K562 (cell line): Measurements from ENCODE around the gene PACSIN1.

Source experiments
- CAMTA2 ChIP-seq: fragments of 250-450 bp; sonication (Bioruptor Pico); conservative IDR thresholded peaks from 2 replicates; pipeline ENCODE4 v1.5.1; 2022
- CC2D1A ChIP-seq: fragments of 450-650 bp; IDR thresholded peaks from 2 replicates; pipeline ENCODE4 v1.6.1; 2017; ENCODE audit warnings: mild to moderate bottlenecking
- HDAC3 ChIP-seq: fragments of 450-650 bp; IDR thresholded peaks from 2 replicates; pipeline ENCODE4 v1.6.1; 2018; ENCODE audit warnings: borderline replicate concordance, mild to moderate bottlenecking, moderate library complexity; ENCODE audit not compliant: partially characterized antibody
- HMGXB4 ChIP-seq: sonication (generic); formaldehyde crosslinking; IDR thresholded peaks from 2 replicates; pipeline ENCODE4 v1.8.1; 2023; ENCODE audit warnings: mild to moderate bottlenecking, missing genetic modification reagents
- JUND ChIP-seq, 2 experiments: IDR thresholded peaks; 2 replicates in 1 of 2; 3 replicates in 1 of 2; pipeline ENCODE4 v1.6.1; 2011; ENCODE audit warnings: borderline replicate concordance in 2 of 2, low read depth in 2 of 2, low read length in 2 of 2, improper control_type of control experiment in 1 of 2, missing biosample characterization in 1 of 2, missing genetic modification characterization in 1 of 2, missing genetic modification reagents in 1 of 2
- MEIS2 ChIP-seq: fragments of 450-650 bp; IDR thresholded peaks from 2 replicates; pipeline ENCODE4 v1.6.1; 2014; ENCODE audit warnings: mild to moderate bottlenecking; ENCODE audit not compliant: partially characterized antibody
- MXI1 ChIP-seq: IDR thresholded peaks from 2 replicates; pipeline ENCODE4 v1.6.1; 2011; ENCODE audit warnings: low read depth, mild to moderate bottlenecking, improper control_type of control experiment, low read length
- POLR2G ChIP-seq: fragments of 200-400 bp; formaldehyde crosslinking; IDR thresholded peaks from 2 replicates; pipeline ENCODE4 v1.6.1; 2017; ENCODE audit warnings: low read depth, mild to moderate bottlenecking, antibody characterized with exemption, low read length, moderate library complexity
- TF ChIP-seq, protein P1 (sequence below): fragments of 450-650 bp; IDR thresholded peaks from 2 replicates; pipeline ENCODE4 v1.6.1; 2016; ENCODE audit warnings: missing biosample characterization, missing genetic modification characterization
- TF ChIP-seq, protein P2 (sequence below): fragments of 450-650 bp; formaldehyde crosslinking; IDR thresholded peaks from 2 replicates; pipeline ENCODE4 v1.4.0; 2022; ENCODE audit warnings: mild to moderate bottlenecking, moderate library complexity
- TF ChIP-seq, protein P3 (sequence below): fragments of 450-650 bp; IDR thresholded peaks from 2 replicates; pipeline ENCODE4 v1.6.1; 2017; ENCODE audit warnings: antibody characterized with exemption, mild to moderate bottlenecking

DNA sequence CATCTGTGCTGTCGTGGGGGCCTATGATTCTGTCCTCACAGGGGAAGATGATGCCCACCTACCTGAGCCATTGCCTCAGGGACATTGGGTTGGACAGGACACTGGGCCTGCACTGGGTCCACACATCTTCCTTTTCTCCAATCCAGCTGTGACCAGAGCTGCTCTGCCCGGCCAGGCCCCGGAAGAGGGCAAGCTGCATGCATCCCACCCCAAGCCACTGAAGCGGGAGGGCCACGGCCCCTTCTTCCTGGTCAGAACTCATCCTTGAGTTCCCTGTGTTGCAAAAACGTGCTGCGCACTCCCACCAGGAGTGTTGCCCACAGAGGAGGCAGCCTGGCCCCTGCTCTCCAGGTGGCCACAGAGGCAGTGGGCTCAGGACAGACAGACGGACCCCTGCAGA is 52.1 kb downstream of the PACSIN1 start:
- TF ChIP-seq POLR2G: no peak
- no peak for TF ChIP-seq HMGXB4 (CRISPR knock-in tag)
- TF ChIP-seq JUND (IDR thresholded peaks at IDR 0.05; ENCODE audit: borderline replicate concordance, low read depth, low read length): no peak
- TF ChIP-seq JUND (tag; IDR thresholded peaks at IDR 0.05; ENCODE audit: borderline replicate concordance, low read depth, low read length): no peak
- TF ChIP-seq MEIS2: no peak
- TF ChIP-seq, protein P1, sequence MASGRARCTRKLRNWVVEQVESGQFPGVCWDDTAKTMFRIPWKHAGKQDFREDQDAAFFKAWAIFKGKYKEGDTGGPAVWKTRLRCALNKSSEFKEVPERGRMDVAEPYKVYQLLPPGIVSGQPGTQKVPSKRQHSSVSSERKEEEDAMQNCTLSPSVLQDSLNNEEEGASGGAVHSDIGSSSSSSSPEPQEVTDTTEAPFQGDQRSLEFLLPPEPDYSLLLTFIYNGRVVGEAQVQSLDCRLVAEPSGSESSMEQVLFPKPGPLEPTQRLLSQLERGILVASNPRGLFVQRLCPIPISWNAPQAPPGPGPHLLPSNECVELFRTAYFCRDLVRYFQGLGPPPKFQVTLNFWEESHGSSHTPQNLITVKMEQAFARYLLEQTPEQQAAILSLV (tag): no peak
- TF ChIP-seq, protein P2, sequence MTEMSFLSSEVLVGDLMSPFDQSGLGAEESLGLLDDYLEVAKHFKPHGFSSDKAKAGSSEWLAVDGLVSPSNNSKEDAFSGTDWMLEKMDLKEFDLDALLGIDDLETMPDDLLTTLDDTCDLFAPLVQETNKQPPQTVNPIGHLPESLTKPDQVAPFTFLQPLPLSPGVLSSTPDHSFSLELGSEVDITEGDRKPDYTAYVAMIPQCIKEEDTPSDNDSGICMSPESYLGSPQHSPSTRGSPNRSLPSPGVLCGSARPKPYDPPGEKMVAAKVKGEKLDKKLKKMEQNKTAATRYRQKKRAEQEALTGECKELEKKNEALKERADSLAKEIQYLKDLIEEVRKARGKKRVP (CRISPR knock-in tag): no peak
- TF ChIP-seq MXI1: no peak
- no peak for TF ChIP-seq HDAC3
- TF ChIP-seq CAMTA2 (CRISPR knock-in tag): no peak
- TF ChIP-seq, protein P3, sequence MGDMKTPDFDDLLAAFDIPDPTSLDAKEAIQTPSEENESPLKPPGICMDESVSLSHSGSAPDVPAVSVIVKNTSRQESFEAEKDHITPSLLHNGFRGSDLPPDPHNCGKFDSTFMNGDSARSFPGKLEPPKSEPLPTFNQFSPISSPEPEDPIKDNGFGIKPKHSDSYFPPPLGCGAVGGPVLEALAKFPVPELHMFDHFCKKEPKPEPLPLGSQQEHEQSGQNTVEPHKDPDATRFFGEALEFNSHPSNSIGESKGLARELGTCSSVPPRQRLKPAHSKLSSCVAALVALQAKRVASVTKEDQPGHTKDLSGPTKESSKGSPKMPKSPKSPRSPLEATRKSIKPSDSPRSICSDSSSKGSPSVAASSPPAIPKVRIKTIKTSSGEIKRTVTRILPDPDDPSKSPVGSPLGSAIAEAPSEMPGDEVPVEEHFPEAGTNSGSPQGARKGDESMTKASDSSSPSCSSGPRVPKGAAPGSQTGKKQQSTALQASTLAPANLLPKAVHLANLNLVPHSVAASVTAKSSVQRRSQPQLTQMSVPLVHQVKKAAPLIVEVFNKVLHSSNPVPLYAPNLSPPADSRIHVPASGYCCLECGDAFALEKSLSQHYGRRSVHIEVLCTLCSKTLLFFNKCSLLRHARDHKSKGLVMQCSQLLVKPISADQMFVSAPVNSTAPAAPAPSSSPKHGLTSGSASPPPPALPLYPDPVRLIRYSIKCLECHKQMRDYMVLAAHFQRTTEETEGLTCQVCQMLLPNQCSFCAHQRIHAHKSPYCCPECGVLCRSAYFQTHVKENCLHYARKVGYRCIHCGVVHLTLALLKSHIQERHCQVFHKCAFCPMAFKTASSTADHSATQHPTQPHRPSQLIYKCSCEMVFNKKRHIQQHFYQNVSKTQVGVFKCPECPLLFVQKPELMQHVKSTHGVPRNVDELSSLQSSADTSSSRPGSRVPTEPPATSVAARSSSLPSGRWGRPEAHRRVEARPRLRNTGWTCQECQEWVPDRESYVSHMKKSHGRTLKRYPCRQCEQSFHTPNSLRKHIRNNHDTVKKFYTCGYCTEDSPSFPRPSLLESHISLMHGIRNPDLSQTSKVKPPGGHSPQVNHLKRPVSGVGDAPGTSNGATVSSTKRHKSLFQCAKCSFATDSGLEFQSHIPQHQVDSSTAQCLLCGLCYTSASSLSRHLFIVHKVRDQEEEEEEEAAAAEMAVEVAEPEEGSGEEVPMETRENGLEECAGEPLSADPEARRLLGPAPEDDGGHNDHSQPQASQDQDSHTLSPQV: no peak
- no peak for TF ChIP-seq CC2D1A
